Measurements from ENCODE around the gene RFX3.

GRCh38 chr9:3497857-3498256 lies 27.9 kb downstream of the RFX3 start:
- TF ChIP-seq NR3C1 (CRISPR knock-in tag; IDR thresholded peaks at IDR 0.05) = no peak
- TF ChIP-seq NR2C2 (CRISPR knock-in tag; IDR thresholded peaks at IDR 0.05; ENCODE audit: borderline replicate concordance) = no peak
- TF ChIP-seq MEF2D (CRISPR knock-in tag; IDR thresholded peaks at IDR 0.05) = no peak

Data from HepG2 (cell line).